ENCODE results near the gene OS9. TPM values are rescaled to one million over a fixed set of nuclear protein-coding genes. Genes with fewer than 3 reads are reported as not detected.

OS9 gene
- total and polyA plus RNA-seq, 2 donors (not counting 3 experiments of a cell fraction or from before 2014, with no cell fraction given), result 212 to 561 TPM

- no peak overlapping the region for H3K4me3 ChIP-seq (replicated peaks in 1 of 3; ENCODE audit: insufficient read depth in 1 of 3, low read depth in 1 of 3, low read length in 3 of 3)
- DNase-seq (ENCODE audit: low read depth, low spot score) (no peak), FAIRE-seq (no peak)
- no peak overlapping the region for H3K27ac ChIP-seq (ENCODE audit: insufficient read depth, low read depth, low read length)
- H3K9me3 ChIP-seq (replicated peaks; ENCODE audit: control insufficient read depth, insufficient read depth, low read length), result no peaks in the 10 kb centered on the region
- H3K4me2 ChIP-seq (ENCODE audit: insufficient read depth, low read length), result no peak overlapping the region
- BruUV-seq (replicated peaks), result no TSS peak
- H3K79me2 ChIP-seq (ENCODE audit: control insufficient read depth, insufficient read depth, low read length), result peaks cover 3% of the 10 kb centered on the region
- no peaks in the 10 kb centered on the region for H3K9me1 ChIP-seq (replicated peaks; ENCODE audit: control insufficient read depth, extremely low read depth, insufficient read depth, low read length)
- H2AFZ ChIP-seq (ENCODE audit: low read depth, low read length), result no peak overlapping the region
- CTCF ChIA-PET, result no interaction called here
- peaks cover 4 to 8% of the 10 kb centered on the region in 2 experiments for H3K36me3 ChIP-seq (ENCODE audit: control insufficient read depth in 2 of 2, extremely low read depth in 1 of 2, insufficient read depth in 2 of 2, low read length in 2 of 2)
- TF ChIP-seq POLR2AphosphoS5 (IDR thresholded peaks at IDR 0.05; ENCODE audit: insufficient read depth, low read depth, low read length) (no peak), POLR2A (IDR thresholded peaks at IDR 0.05; ENCODE audit: low read depth, low read length) (no peak), CTCF (IDR thresholded peaks at IDR 0.05; ENCODE audit: extremely low read depth in 1 of 2, insufficient read depth in 1 of 2, low read depth in 1 of 2, low read length in 2 of 2) (no peak), EZH2 (IDR thresholded peaks at IDR 0.05; ENCODE audit: borderline replicate concordance, low read depth, low read length, severe bottlenecking) (no peak), MAX (IDR thresholded peaks at IDR 0.05; ENCODE audit: insufficient read depth, insufficient read length) (no peak)
- dilution Hi-C loops (cut with MboI; ENCODE audit: extremely low pct_ligation_motif_present, low sequenced_read_pairs) (no loop called here), intact Hi-C loops (cut with micrococcal nuclease) (no loop called here)
- POLR2A ChIA-PET, result no interaction called here
- peaks cover 7% of the 10 kb centered on the region for H3K4me1 ChIP-seq (ENCODE audit: control insufficient read depth, extremely low read depth, insufficient read depth, low read length)
- no peaks in the 10 kb centered on the region for H4K20me1 ChIP-seq (replicated peaks; ENCODE audit: control insufficient read depth, extremely low read depth, insufficient read depth, low read length)
- H3K9ac ChIP-seq (replicated peaks; ENCODE audit: extremely low read depth, insufficient read depth, low read length), result no peak overlapping the region
- no peaks in the 10 kb centered on the region for H3K27me3 ChIP-seq (ENCODE audit: control insufficient read depth in 2 of 2, insufficient read depth in 2 of 2, low read length in 2 of 2)
These were observed 4.5 kb downstream of the OS9 start for GRCh38 chr12:57698414-57698813.

- no peaks in the 10 kb centered on the region for H3K4me1 ChIP-seq (ENCODE audit: control insufficient read depth, extremely low read depth, insufficient read depth, low read length)
- H2AFZ ChIP-seq (ENCODE audit: low read depth, low read length), result no peak overlapping the region
- DNase-seq (ENCODE audit: low read depth, low spot score) (no peak), FAIRE-seq (no peak)
- no peak overlapping the region for H3K27ac ChIP-seq (ENCODE audit: insufficient read depth, low read depth, low read length)
- no peaks in the 10 kb centered on the region for H3K79me2 ChIP-seq (ENCODE audit: control insufficient read depth, insufficient read depth, low read length)
- no TSS peak for BruUV-seq (replicated peaks)
- H3K9me1 ChIP-seq (replicated peaks; ENCODE audit: control insufficient read depth, extremely low read depth, insufficient read depth, low read length), result no peaks in the 10 kb centered on the region
- CTCF ChIA-PET, result interaction anchor here (1.9 kb wide), 1 partner anchor 117 kb away, joined by 5 read pairs; no protein-coding TSS in a partner anchor
- POLR2A ChIA-PET, result no interaction called here
- H3K9me3 ChIP-seq (replicated peaks; ENCODE audit: control insufficient read depth, insufficient read depth, low read length), result no peaks in the 10 kb centered on the region
- H4K20me1 ChIP-seq (replicated peaks; ENCODE audit: control insufficient read depth, extremely low read depth, insufficient read depth, low read length), result no peaks in the 10 kb centered on the region
- peaks cover 4 to 8% of the 10 kb centered on the region in 2 experiments for H3K36me3 ChIP-seq (ENCODE audit: control insufficient read depth in 2 of 2, extremely low read depth in 1 of 2, insufficient read depth in 2 of 2, low read length in 2 of 2)
- H3K9ac ChIP-seq (replicated peaks; ENCODE audit: extremely low read depth, insufficient read depth, low read length), result no peak overlapping the region
- dilution Hi-C loops (cut with MboI; ENCODE audit: extremely low pct_ligation_motif_present, low sequenced_read_pairs) (no loop called here), intact Hi-C loops (cut with micrococcal nuclease) (no loop called here)
- H3K27me3 ChIP-seq (ENCODE audit: control insufficient read depth in 2 of 2, insufficient read depth in 2 of 2, low read length in 2 of 2), result no peaks in the 10 kb centered on the region
- TF ChIP-seq CTCF (IDR thresholded peaks at IDR 0.05; ENCODE audit: extremely low read depth in 1 of 2, insufficient read depth in 1 of 2, low read depth in 1 of 2, low read length in 2 of 2), result no peak
- TF ChIP-seq GATA2 (IDR thresholded peaks at IDR 0.05; ENCODE audit: insufficient read depth, insufficient read length, low read depth, low read length), result no peak
- no peak for TF ChIP-seq POLR2A (IDR thresholded peaks at IDR 0.05; ENCODE audit: low read depth, low read length)
- no peak for TF ChIP-seq EZH2 (IDR thresholded peaks at IDR 0.05; ENCODE audit: borderline replicate concordance, low read depth, low read length, severe bottlenecking)
- no peak for TF ChIP-seq JUN (IDR thresholded peaks at IDR 0.05; ENCODE audit: borderline replicate concordance, insufficient read depth, insufficient read length, low read depth)
- no peak for TF ChIP-seq MYC (IDR thresholded peaks at IDR 0.05; ENCODE audit: low read depth, low read length)
- TF ChIP-seq MAX (IDR thresholded peaks at IDR 0.05; ENCODE audit: insufficient read depth, insufficient read length), result no peak
- no peak for TF ChIP-seq POLR2AphosphoS5 (IDR thresholded peaks at IDR 0.05; ENCODE audit: insufficient read depth, low read depth, low read length)
- TF ChIP-seq FOS (IDR thresholded peaks at IDR 0.05; ENCODE audit: borderline replicate concordance, insufficient read depth, low read length), result no peak
- no peak overlapping the region for H3K4me3 ChIP-seq (replicated peaks in 1 of 3; ENCODE audit: insufficient read depth in 1 of 3, low read depth in 1 of 3, low read length in 3 of 3)
- H3K4me2 ChIP-seq (ENCODE audit: insufficient read depth, low read length), result no peak overlapping the region
These were observed 6.4 kb downstream of the OS9 start for GRCh38 chr12:57700317-57700716.
